Osteocyte (in vitro differentiated cells): ENCODE data around the gene EPB41L3. TPM values are rescaled to one million over a fixed set of nuclear protein-coding genes. Genes with fewer than 3 reads are reported as not detected.

ENCODE experiments used
- DNase-seq: peaks from one replicate; pipeline ENCODE4 v3.0.0; 2021; ENCODE audit warnings: mixed read lengths; ENCODE audit not compliant: unreplicated experiment; ENCODE audit errors: extremely low spot score
- H3K27ac Mint-ChIP-seq: one replicate; pipeline ENCODE4 v1.8.0; 2021; ENCODE audit warnings: mild to moderate bottlenecking, mixed read lengths; ENCODE audit not compliant: unreplicated experiment
- H3K27me3 Mint-ChIP-seq: one replicate; pipeline ENCODE4 v1.8.0; 2021; ENCODE audit warnings: mixed read lengths; ENCODE audit not compliant: unreplicated experiment
- H3K36me3 Mint-ChIP-seq: one replicate; pipeline ENCODE4 v1.8.0; 2021; ENCODE audit warnings: mixed read lengths; ENCODE audit not compliant: unreplicated experiment
- H3K4me1 Mint-ChIP-seq: one replicate; pipeline ENCODE4 v1.8.0; 2021; ENCODE audit warnings: mixed read lengths; ENCODE audit not compliant: unreplicated experiment
- H3K4me3 Mint-ChIP-seq: one replicate; pipeline ENCODE4 v1.8.0; 2021; ENCODE audit warnings: mild to moderate bottlenecking, moderate library complexity, mixed read lengths; ENCODE audit not compliant: unreplicated experiment
- H3K9me3 Mint-ChIP-seq: one replicate; pipeline ENCODE4 v1.8.0; 2021; ENCODE audit warnings: mixed read lengths; ENCODE audit not compliant: unreplicated experiment
- CTCF ChIP-seq: fragments of 200-600 bp; sonication (generic); IDR thresholded peaks from 2 replicates; pipeline ENCODE4 v1.5.0; 2021; ENCODE audit warnings: antibody characterized with exemption, mild to moderate bottlenecking, moderate library complexity
- total RNA-seq: library from RNA; stranded (reverse); gene quantifications from 2 replicates; pipeline ENCODE4 v1.2.1, GENCODE V29; 2021

Gene EPB41L3
- total RNA-seq, 1 donor from 2014 or later: 15.6 TPM

GRCh38 chr18:5484526-5484925 lies 59.3 kb downstream of the EPB41L3 start:
- Mint-ChIP-seq H3K36me3 (peaks cover 13% of the 10 kb centered on the region), H3K27ac (no peak overlapping the region), H3K4me3 (no peak overlapping the region), H3K27me3 (no peaks in the 10 kb centered on the region), H3K9me3 (peaks cover 21% of the 10 kb centered on the region), H3K4me1 (peaks cover 13% of the 10 kb centered on the region)
- TF ChIP-seq CTCF: no peak
- no peak for DNase-seq

GRCh38 chr18:5481621-5482020 lies 62.2 kb downstream of the EPB41L3 start:
- Mint-ChIP-seq H3K27me3 (no peaks in the 10 kb centered on the region), H3K36me3 (peaks cover 8% of the 10 kb centered on the region), H3K9me3 (peaks cover 16% of the 10 kb centered on the region), H3K27ac (no peak overlapping the region), H3K4me3 (no peak overlapping the region), H3K4me1 (peaks cover 28% of the 10 kb centered on the region)
- no peak for TF ChIP-seq CTCF
- DNase-seq: no peak

GRCh38 chr18:5478261-5478660 lies 65.5 kb downstream of the EPB41L3 start:
- no peak overlapping the region for H3K27ac Mint-ChIP-seq
- DNase-seq: no peak
- no peaks in the 10 kb centered on the region for H3K36me3 Mint-ChIP-seq
- TF ChIP-seq CTCF: no peak
- H3K4me1 Mint-ChIP-seq: peaks cover 41% of the 10 kb centered on the region
- peaks cover 5% of the 10 kb centered on the region for H3K9me3 Mint-ChIP-seq
- no peak overlapping the region for H3K4me3 Mint-ChIP-seq
- no peaks in the 10 kb centered on the region for H3K27me3 Mint-ChIP-seq

- Mint-ChIP-seq H3K4me3 (peak overlapping the region; percentile 24), H3K27ac (peak overlapping the region; percentile 59), H3K27me3 (no peaks in the 10 kb centered on the region), H3K9me3 (peaks cover 4% of the 10 kb centered on the region), H3K36me3 (no peaks in the 10 kb centered on the region), H3K4me1 (peaks cover 41% of the 10 kb centered on the region)
- DNase-seq: no peak
- TF ChIP-seq CTCF: no peak
Observed at GRCh38 chr18:5476961-5477800, 66.6 kb downstream of the EPB41L3 start.

- H3K4me3 Mint-ChIP-seq: no peak overlapping the region
- no peak for DNase-seq
- no peak overlapping the region for H3K27ac Mint-ChIP-seq
- no peaks in the 10 kb centered on the region for H3K27me3 Mint-ChIP-seq
- no peaks in the 10 kb centered on the region for H3K36me3 Mint-ChIP-seq
- no peak for TF ChIP-seq CTCF
- H3K9me3 Mint-ChIP-seq: no peaks in the 10 kb centered on the region
- peaks cover 36% of the 10 kb centered on the region for H3K4me1 Mint-ChIP-seq
Observed at GRCh38 chr18:5475267-5475666, 68.5 kb downstream of the EPB41L3 start.
